RWPE1 (cell line): ENCODE measurements around the gene NME4.

Source experiments
- CTCF ChIA-PET: fragments of 350-600 bp; sonication (Branson Sonifier 250); formaldehyde crosslinking; extraction: SDS; loops from one replicate; lab custom pipeline; 2021; lab: Yijun Ruan, JAX
- POLR2A ChIA-PET: fragments of 400-600 bp; formaldehyde crosslinking; extraction: SDS; loops from one replicate; lab custom pipeline; 2020; ENCODE audit warnings: antibody characterized with exemption; ENCODE audit not compliant: low non-redundant PET; lab: Yijun Ruan, JAX
- DNase-seq: peaks from one replicate; pipeline ENCODE4 v3.0.0; 2012; ENCODE audit warnings: low spot score
- H3K27ac ChIP-seq: fragments of 450-650 bp; 2 replicates; pipeline ENCODE4 v1.5.1; 2017
- TF ChIP-seq, protein P1 (sequence below): fragments of 450-650 bp; conservative IDR thresholded peaks from 2 replicates; pipeline ENCODE4 v1.5.1; 2017; ENCODE audit warnings: low read depth, mild to moderate bottlenecking

NME4 gene

GRCh38 chr16:368388-369158 lies 28.4 kb upstream of the NME4 start:
- peak overlapping the region; percentile 65 for H3K27ac ChIP-seq
- ChIA-PET POLR2A (no interaction called here), CTCF (no interaction called here)
- TF ChIP-seq, protein P1, sequence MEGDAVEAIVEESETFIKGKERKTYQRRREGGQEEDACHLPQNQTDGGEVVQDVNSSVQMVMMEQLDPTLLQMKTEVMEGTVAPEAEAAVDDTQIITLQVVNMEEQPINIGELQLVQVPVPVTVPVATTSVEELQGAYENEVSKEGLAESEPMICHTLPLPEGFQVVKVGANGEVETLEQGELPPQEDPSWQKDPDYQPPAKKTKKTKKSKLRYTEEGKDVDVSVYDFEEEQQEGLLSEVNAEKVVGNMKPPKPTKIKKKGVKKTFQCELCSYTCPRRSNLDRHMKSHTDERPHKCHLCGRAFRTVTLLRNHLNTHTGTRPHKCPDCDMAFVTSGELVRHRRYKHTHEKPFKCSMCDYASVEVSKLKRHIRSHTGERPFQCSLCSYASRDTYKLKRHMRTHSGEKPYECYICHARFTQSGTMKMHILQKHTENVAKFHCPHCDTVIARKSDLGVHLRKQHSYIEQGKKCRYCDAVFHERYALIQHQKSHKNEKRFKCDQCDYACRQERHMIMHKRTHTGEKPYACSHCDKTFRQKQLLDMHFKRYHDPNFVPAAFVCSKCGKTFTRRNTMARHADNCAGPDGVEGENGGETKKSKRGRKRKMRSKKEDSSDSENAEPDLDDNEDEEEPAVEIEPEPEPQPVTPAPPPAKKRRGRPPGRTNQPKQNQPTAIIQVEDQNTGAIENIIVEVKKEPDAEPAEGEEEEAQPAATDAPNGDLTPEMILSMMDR = no peak
- DNase-seq = no peak

GRCh38 chr16:369275-369865 lies 27.6 kb upstream of the NME4 start:
- TF ChIP-seq, protein P1 = no peak
- H3K27ac ChIP-seq = peak overlapping the region; percentile 65
- POLR2A ChIA-PET = no interaction called here
- no peak for DNase-seq
- CTCF ChIA-PET = no interaction called here

- peak overlapping the region; percentile 65 for H3K27ac ChIP-seq
- ChIA-PET CTCF (no interaction called here), POLR2A (no interaction called here)
- TF ChIP-seq, protein P1 = no peak
- DNase-seq = no peak
These were observed 27.0 kb upstream of the NME4 start for GRCh38 chr16:369866-370436.

GRCh38 chr16:370443-370842 lies 26.6 kb upstream of the NME4 start, which contains the start of gene MRPL28:
Gene MRPL28, minus strand, starts transcription at chr16:370538. Its CDS starts 320 bp downstream, at chr16:370218.
- peak; percentile 97 for DNase-seq
- ChIA-PET POLR2A (no interaction called here), CTCF (interaction anchor here (1.6 kb wide), 1 partner anchor 8 kb away, joined by 7 read pairs; no protein-coding TSS in a partner anchor)
- peak within 1 kb of the TSS; percentile 83 for H3K27ac ChIP-seq
- TF ChIP-seq, protein P1 = no peak

- CTCF ChIA-PET = interaction anchor here (1.6 kb wide), 1 partner anchor 9 kb away, joined by 7 read pairs; no protein-coding TSS in a partner anchor
- H3K27ac ChIP-seq = peak overlapping the region; percentile 83
- TF ChIP-seq, protein P1 = no peak
- no peak for DNase-seq
- POLR2A ChIA-PET = no interaction called here
These were observed 26.0 kb upstream of the NME4 start for GRCh38 chr16:370979-371514.
